NCI-H1105 treated with DMSO at 0.1 percent for 48 hours (cell line): Measurements from ENCODE around the gene EFNA3.

Experiments
- DNase-seq: peaks from one replicate; lab custom pipeline; 2025; lab: John Stamatoyannopoulos, UW

The EFNA3 gene

GRCh38 chr1:155048449-155049334, 29.9 kb upstream of the EFNA3 start:
- DNase-seq = no peak

GRCh38 chr1:155049651-155050559, 28.7 kb upstream of the EFNA3 start:
- no peak for DNase-seq

GRCh38 chr1:155050560-155051341, 27.9 kb upstream of the EFNA3 start, which contains the start of gene ADAM15:
TSS of gene ADAM15 (plus strand) at chr1:155051316. CDS start at chr1:155051387, 71 bp downstream.
- DNase-seq = peak; percentile 52

- DNase-seq = no peak
These were observed 27.3 kb upstream of the EFNA3 start for GRCh38 chr1:155051342-155051776.

- peak; percentile 30 for DNase-seq
These were observed 26.7 kb upstream of the EFNA3 start for GRCh38 chr1:155051777-155052398.

- DNase-seq = peak; percentile 46
These were observed 25.9 kb upstream of the EFNA3 start for GRCh38 chr1:155052439-155053395.

- DNase-seq = no peak
These were observed 25.0 kb upstream of the EFNA3 start for GRCh38 chr1:155053531-155054105.

- DNase-seq = no peak
These were observed 21.5 kb upstream of the EFNA3 start for GRCh38 chr1:155057104-155057503.

GRCh38 chr1:155057788-155058211, 20.8 kb upstream of the EFNA3 start:
- no peak for DNase-seq

- no peak for DNase-seq
These were observed 17.9 kb upstream of the EFNA3 start for GRCh38 chr1:155060736-155061135.

- peak; percentile 92 for DNase-seq
These were observed 17.1 kb upstream of the EFNA3 start for GRCh38 chr1:155061381-155062150.

- DNase-seq = peak; percentile 11
These were observed 16.4 kb upstream of the EFNA3 start for GRCh38 chr1:155062151-155062686.

GRCh38 chr1:155062702-155063411, 15.8 kb upstream of the EFNA3 start:
- DNase-seq = peak; percentile 64

- peak; percentile 84 for DNase-seq
These were observed 15.0 kb upstream of the EFNA3 start, which contains the start of gene EFNA4 for GRCh38 chr1:155063550-155064110. TSS of gene EFNA4 (plus strand) at chr1:155063740. CDS start at chr1:155063824, 84 bp downstream.

- DNase-seq = peak; percentile 53
These were observed 14.4 kb upstream of the EFNA3 start for GRCh38 chr1:155064111-155064831.

- DNase-seq = no peak
These were observed 13.7 kb upstream of the EFNA3 start for GRCh38 chr1:155064832-155065429.
